GM23248 (cell line): ENCODE data around the gene EGFL7. TPM values are rescaled to one million over a fixed set of nuclear protein-coding genes. Genes with fewer than 3 reads are reported as not detected.

Source experiments
- DNase-seq: peaks from one replicate; pipeline ENCODE4 v3.0.0-alpha.2; 2015
- H2AFZ ChIP-seq: fragments of 200-600 bp; sonication (generic); 2 replicates; pipeline ENCODE4 v1.6.1; 2016; ENCODE audit warnings: antibody characterized with exemption
- H3F3A ChIP-seq: fragments of 200-600 bp; sonication (generic); 2 replicates; pipeline ENCODE4 v1.6.1; 2016; ENCODE audit warnings: mild to moderate bottlenecking, antibody characterized with exemption, mixed run types; ENCODE audit not compliant: insufficient read depth
- H3K27ac ChIP-seq: fragments of 200-600 bp; sonication (generic); 2 replicates; pipeline ENCODE4 v1.5.1; 2016; ENCODE audit warnings: mild to moderate bottlenecking
- H3K27me3 ChIP-seq: fragments of 200-600 bp; sonication (generic); replicated peaks from 2 replicates; pipeline ENCODE4 v1.6.1; 2016; ENCODE audit warnings: mild to moderate bottlenecking; ENCODE audit not compliant: insufficient read depth
- H3K36me3 ChIP-seq: fragments of 200-600 bp; sonication (generic); 2 replicates; pipeline ENCODE4 v1.6.1; 2016; ENCODE audit warnings: low read depth, mild to moderate bottlenecking
- H3K4me1 ChIP-seq: fragments of 200-600 bp; sonication (generic); 2 replicates; pipeline ENCODE4 v1.6.1; 2016; ENCODE audit warnings: mild to moderate bottlenecking; ENCODE audit not compliant: insufficient read depth
- H3K4me2 ChIP-seq: fragments of 200-600 bp; sonication (generic); one replicate; pipeline ENCODE4 v1.6.1; 2016; ENCODE audit warnings: mild to moderate bottlenecking; ENCODE audit not compliant: unreplicated experiment
- H3K4me3 ChIP-seq: fragments of 200-600 bp; sonication (generic); 2 replicates; pipeline ENCODE4 v1.5.1; 2016; ENCODE audit warnings: mild to moderate bottlenecking
- H3K79me2 ChIP-seq: fragments of 200-600 bp; sonication (generic); 2 replicates; pipeline ENCODE4 v1.6.1; 2016; ENCODE audit warnings: mild to moderate bottlenecking; ENCODE audit not compliant: insufficient read depth
- H3K9ac ChIP-seq: fragments of 200-600 bp; sonication (generic); 2 replicates; pipeline ENCODE4 v1.6.1; 2016; ENCODE audit warnings: mild to moderate bottlenecking
- H3K9me2 ChIP-seq: fragments of 200-600 bp; sonication (generic); 2 replicates; pipeline ENCODE4 v1.6.1; 2016; ENCODE audit warnings: mixed run types, mild to moderate bottlenecking, moderate library complexity; ENCODE audit not compliant: insufficient read depth
- H3K9me3 ChIP-seq: fragments of 200-600 bp; sonication (generic); one replicate; pipeline ENCODE4 v1.6.1; 2017; ENCODE audit warnings: low read depth
- H4K20me1 ChIP-seq: fragments of 200-600 bp; sonication (generic); 2 replicates; pipeline ENCODE4 v1.6.0; 2016; ENCODE audit not compliant: insufficient read depth
- EZH2 ChIP-seq: fragments of 200-600 bp; sonication (generic); IDR thresholded peaks from 2 replicates; pipeline ENCODE4 v1.6.1; 2018; ENCODE audit warnings: antibody characterized with exemption, mild to moderate bottlenecking; ENCODE audit not compliant: insufficient read depth, poor library complexity, severe bottlenecking
- EZH2phosphoT487 ChIP-seq: fragments of 200-600 bp; sonication (generic); IDR thresholded peaks from 2 replicates; pipeline ENCODE4 v1.6.1; 2018; ENCODE audit warnings: antibody characterized with exemption, moderate library complexity, mild to moderate bottlenecking, low read depth; ENCODE audit not compliant: insufficient read depth
- whole genome bisulfite sequencing, 2 experiments: methylation state at CpG; one replicate each; pipeline ENCODE4 v1.1.6; 2015 to 2017; ENCODE audit warnings: low lambda C conversion rate in 2 of 2, low coverage in 1 of 2; ENCODE audit errors: missing lambda C conversion rate in 2 of 2; 5-methylcytosine and 5-hydroxymethylcytosine counted together
- in situ Hi-C: fragments of 300-500 bp; cut with MboI; formaldehyde crosslinking; loops from 2 replicates; pipeline ENCODE4 v1.15.0; 2020
- polyA plus RNA-seq: library from polyadenylated mRNA; unstranded; fragments of >200 nt; fragmentation: Nextera tagmentation; extraction: Ambion mirVana; gene quantifications from 2 replicates; pipeline ENCODE4 v1.2.1, GENCODE V29; 2016
- total RNA-seq: library from RNA; depleted of rRNA; stranded (reverse); fragments of >200 nt; shearing (Covaris generic); gene quantifications from 2 replicates; pipeline ENCODE4 v1.2.3, GENCODE V29; 2014

The EGFL7 gene
- total and polyA plus RNA-seq, 2 experiments from 2014 or later = 13.7 to 15.3 TPM

- Histone ChIP-seq H3F3A (no peaks in the 10 kb centered on the region), H3K36me3 (no peaks in the 10 kb centered on the region), H3K4me2 (no peak overlapping the region), H3K27ac (no peak overlapping the region), H3K79me2 (no peaks in the 10 kb centered on the region), H3K9ac (no peak overlapping the region), H3K4me3 (no peak overlapping the region), H3K27me3 (no peaks in the 10 kb centered on the region), H3K9me3 (no peaks in the 10 kb centered on the region), H4K20me1 (no peaks in the 10 kb centered on the region), H2AFZ (no peak overlapping the region), H3K9me2 (no peaks in the 10 kb centered on the region), H3K4me1 (no peaks in the 10 kb centered on the region)
- peak; percentile 71 for DNase-seq
- 51 to 57% methylated on average over 15 of the region's 15 CpGs for WGBS, 2 experiments
- TF ChIP-seq EZH2phosphoT487 = no peak
- TF ChIP-seq EZH2 = no peak
- in situ Hi-C loops = no loop called here
Observed at GRCh38 chr9:136693490-136694162, 30.9 kb downstream of the EGFL7 start.

- Histone ChIP-seq H3K4me2 (no peak overlapping the region), H2AFZ (no peak overlapping the region), H3K27me3 (no peaks in the 10 kb centered on the region), H3K4me1 (no peaks in the 10 kb centered on the region), H3K79me2 (no peaks in the 10 kb centered on the region), H3K9me2 (no peaks in the 10 kb centered on the region), H3K4me3 (no peak overlapping the region), H3K9ac (no peak overlapping the region), H3F3A (no peaks in the 10 kb centered on the region), H3K36me3 (no peaks in the 10 kb centered on the region), H3K27ac (no peak overlapping the region), H3K9me3 (no peaks in the 10 kb centered on the region), H4K20me1 (no peaks in the 10 kb centered on the region)
- DNase-seq = peak; percentile 65
- in situ Hi-C loops = no loop called here
- 23 to 25% methylated on average over 23 to 32 of the region's 32 CpGs for WGBS, 2 experiments
- TF ChIP-seq EZH2phosphoT487 (no peak), EZH2 (no peak)
Observed at GRCh38 chr9:136694163-136694871, 31.6 kb downstream of the EGFL7 start.

GRCh38 chr9:136694872-136695247, 32.1 kb downstream of the EGFL7 start:
- no peaks in the 10 kb centered on the region for H3K9me2 ChIP-seq
- H3K4me2 ChIP-seq = no peak overlapping the region
- H3K9ac ChIP-seq = no peak overlapping the region
- H3K27me3 ChIP-seq = no peaks in the 10 kb centered on the region
- 85% methylated on average over 11 of the region's 11 CpGs for WGBS, 2 experiments
- no peaks in the 10 kb centered on the region for H4K20me1 ChIP-seq
- DNase-seq = no peak
- no peaks in the 10 kb centered on the region for H3K9me3 ChIP-seq
- H3K27ac ChIP-seq = no peak overlapping the region
- H3K4me3 ChIP-seq = no peak overlapping the region
- in situ Hi-C loops = no loop called here
- no peak overlapping the region for H2AFZ ChIP-seq
- no peak for TF ChIP-seq EZH2phosphoT487
- no peak for TF ChIP-seq EZH2
- H3K36me3 ChIP-seq = no peaks in the 10 kb centered on the region
- no peaks in the 10 kb centered on the region for H3K79me2 ChIP-seq
- H3F3A ChIP-seq = no peaks in the 10 kb centered on the region
- H3K4me1 ChIP-seq = no peaks in the 10 kb centered on the region

- Histone ChIP-seq H4K20me1 (no peaks in the 10 kb centered on the region), H3K27ac (no peak overlapping the region), H3K4me1 (no peaks in the 10 kb centered on the region), H2AFZ (no peak overlapping the region), H3K79me2 (no peaks in the 10 kb centered on the region), H3K9me2 (no peaks in the 10 kb centered on the region), H3K4me3 (no peak overlapping the region), H3K36me3 (no peaks in the 10 kb centered on the region), H3K9me3 (no peaks in the 10 kb centered on the region), H3K4me2 (no peak overlapping the region), H3F3A (no peaks in the 10 kb centered on the region), H3K27me3 (no peaks in the 10 kb centered on the region), H3K9ac (no peak overlapping the region)
- 74 to 75% methylated on average over 10 of the region's 10 CpGs for WGBS, 2 experiments
- no peak for DNase-seq
- in situ Hi-C loops = no loop called here
- TF ChIP-seq EZH2phosphoT487 = no peak
- no peak for TF ChIP-seq EZH2
Observed at GRCh38 chr9:136695435-136695895, 32.7 kb downstream of the EGFL7 start.
